HG02588 (cell line): Measurements from ENCODE around the gene PIEZO2.

Experiments
- ATAC-seq: cut with Tn5 transposase; IDR thresholded peaks from one replicate; pipeline ENCODE4 v1.9.1; 2021; ENCODE audit warnings: mild to moderate bottlenecking, moderate library complexity; ENCODE audit not compliant: unreplicated experiment

PIEZO2 gene

DNA sequence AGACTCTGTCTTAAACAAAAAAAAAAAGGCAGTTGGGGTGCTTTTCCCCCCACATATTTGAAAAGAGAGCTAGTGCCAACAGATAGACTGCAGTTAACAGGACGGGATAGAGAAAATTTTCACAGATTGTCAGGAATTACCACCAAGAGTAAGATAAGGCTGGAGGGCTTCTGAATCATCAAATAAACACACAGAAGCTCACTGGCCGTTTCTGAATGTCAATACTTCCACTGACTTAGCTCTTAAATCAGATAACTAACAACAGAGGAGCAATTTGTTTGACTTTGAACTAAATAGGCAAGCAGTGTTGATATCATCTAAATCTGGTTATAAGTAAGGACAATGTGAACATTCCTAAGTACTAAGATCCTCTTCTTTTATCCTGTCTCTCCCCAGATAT is 34.7 kb downstream of the PIEZO2 start:
- ATAC-seq, result no peak

DNA sequence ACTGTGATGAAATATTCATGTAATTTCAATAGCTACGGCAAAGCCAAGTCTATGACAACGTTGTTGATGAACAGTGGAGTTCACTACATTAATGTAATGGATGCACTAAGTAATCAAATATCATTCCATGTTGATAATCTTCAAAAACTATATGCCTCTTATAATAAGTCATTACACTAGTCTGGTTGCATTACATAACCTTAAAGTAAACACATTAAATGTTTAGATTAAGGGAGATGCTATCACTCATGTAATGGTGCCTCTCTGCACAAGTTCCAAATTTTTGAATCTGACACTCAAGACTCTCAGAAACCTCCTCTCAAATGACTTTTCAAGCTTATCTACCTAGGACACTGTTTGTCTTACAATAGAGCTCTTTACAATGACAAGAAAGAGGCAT is 35.4 kb downstream of the PIEZO2 start:
- ATAC-seq, result no peak

DNA sequence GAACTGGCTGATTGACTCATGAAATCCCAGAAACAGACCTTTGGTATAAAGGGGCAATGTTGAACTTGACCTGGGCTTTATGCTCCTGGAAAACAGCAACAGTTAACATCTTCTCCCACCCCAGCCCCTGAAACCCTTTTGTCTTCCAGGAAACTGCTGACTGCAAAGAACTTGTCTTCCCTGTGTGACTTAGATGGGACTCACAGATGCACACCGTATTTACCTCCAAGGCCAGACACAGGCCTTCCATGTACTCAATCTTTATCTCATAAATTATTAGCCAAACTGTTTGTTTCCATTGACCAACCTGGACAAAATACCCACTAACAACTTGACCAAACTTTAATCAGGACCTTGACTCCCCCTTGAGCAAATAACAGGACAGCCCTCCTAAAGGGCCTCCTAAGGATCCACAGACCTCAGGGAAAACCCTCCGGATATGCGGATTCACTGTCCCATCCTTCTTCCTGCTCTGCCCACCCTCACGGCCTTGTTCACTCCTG is 36.3 kb downstream of the PIEZO2 start:
- no peak for ATAC-seq

DNA sequence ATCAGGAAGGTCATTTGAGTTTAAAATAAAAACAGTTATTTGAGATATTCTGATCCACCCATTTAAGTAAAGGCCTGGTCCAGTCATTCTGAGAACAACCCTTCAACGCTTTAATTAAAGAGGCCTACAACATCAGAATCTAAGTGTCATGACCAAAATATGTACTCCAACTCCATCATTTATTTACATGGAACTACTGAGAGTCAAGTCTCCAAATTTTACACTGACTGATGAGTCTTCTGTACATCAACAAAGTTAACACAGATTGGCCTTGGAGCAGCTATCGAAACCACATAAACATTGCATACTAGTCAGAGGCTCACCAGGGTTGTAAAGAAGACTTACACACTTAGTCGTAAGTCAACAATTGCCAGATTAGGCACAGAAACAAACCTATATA is 37.1 kb downstream of the PIEZO2 start:
- ATAC-seq, result no peak

DNA sequence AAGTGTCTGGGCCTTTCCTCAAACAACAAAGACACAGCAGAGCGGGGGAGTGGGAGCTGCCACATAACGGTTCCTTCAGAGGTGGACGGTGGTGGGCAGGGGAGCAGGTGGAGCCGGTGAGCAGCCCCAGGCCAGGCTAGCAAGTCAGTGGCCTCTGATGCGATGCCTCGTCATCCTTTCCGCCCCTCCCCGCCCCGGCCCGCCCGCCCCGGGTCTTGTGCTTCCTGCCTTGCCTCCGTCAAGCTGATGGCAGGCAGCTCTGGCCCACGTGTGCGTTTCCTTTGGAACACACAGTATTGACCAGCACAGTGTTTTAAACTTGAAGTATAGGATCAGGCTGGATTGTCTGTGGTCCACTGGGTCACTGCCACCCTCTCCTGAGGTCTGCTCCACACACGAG is 38.9 kb downstream of the PIEZO2 start:
- ATAC-seq, result no peak

DNA sequence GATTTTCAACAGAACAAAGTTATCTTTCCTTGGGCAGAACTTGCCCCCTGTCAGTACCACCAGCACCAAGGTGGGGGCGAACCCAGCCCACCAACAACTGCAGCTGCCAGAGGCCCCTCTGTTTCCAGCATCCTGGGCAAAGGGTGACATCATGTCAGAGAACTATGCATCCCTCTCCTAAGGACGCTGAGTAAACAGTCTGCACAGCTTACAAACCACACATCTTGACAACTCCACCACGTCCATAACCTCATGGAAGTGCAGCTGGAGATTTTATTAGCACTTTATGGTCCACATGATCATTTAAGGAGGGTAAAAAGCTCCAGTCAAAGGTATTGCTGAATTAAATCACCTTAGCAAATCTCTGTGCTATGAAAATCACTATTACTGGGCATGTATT is 40.4 kb downstream of the PIEZO2 start:
- ATAC-seq, result no peak

DNA sequence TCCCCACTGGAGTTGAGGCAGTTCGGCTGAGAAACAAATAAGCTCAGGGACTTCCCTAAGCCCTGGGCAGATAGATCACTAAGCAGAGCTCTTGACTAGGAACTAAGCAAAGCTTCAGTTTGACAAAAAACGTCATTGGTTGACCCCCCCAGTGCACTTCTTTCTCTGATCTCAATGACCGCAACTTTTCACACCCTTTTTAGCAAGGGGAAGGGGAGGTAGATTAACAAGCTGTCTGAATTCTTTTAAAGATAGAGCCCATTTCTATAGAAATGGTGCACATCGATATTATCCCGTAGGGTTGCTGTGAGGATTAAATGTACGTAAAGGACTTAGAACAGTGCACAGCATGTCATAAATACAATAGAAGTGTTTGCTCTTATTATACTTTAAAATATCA is 42.5 kb downstream of the PIEZO2 start:
- no peak for ATAC-seq

DNA sequence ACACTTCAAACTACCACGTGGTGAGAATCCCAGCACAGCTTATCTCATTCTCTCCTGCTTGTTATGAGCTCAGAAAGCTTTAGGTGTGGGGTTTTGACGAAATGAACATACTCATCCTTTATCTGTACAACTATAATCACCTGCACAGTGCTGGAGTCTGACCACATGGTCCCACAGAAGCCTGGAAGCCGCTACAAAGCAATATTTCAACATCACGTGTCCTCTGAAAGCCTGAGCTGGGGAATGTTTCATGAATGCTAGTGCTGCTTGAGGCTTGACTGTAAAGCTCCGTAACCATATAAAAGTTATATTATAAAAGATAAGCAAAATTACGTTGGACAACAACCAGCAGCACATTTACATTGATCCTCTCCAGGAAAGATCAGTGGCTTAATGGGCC is 43.9 kb downstream of the PIEZO2 start:
- no peak for ATAC-seq

DNA sequence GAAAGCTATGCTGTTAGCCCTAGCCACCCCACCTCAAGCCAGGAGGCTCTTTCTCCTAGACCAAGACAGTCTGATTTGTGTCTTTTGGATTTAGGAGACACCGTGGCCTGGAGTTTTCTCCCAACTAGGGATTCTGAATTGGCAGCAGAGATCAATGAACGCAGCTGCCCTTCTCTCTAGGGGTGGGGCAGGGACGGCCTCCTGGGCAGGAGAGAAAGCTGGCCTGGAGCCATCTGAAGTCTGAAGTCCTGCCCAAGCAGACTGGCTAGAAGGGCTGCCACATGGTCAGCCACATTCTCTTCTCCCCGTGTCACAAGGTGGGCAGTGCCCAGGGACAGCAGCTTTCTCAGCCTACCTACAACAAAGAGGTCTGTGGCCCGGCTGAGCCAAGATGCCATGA is 45.1 kb downstream of the PIEZO2 start:
- no peak for ATAC-seq

DNA sequence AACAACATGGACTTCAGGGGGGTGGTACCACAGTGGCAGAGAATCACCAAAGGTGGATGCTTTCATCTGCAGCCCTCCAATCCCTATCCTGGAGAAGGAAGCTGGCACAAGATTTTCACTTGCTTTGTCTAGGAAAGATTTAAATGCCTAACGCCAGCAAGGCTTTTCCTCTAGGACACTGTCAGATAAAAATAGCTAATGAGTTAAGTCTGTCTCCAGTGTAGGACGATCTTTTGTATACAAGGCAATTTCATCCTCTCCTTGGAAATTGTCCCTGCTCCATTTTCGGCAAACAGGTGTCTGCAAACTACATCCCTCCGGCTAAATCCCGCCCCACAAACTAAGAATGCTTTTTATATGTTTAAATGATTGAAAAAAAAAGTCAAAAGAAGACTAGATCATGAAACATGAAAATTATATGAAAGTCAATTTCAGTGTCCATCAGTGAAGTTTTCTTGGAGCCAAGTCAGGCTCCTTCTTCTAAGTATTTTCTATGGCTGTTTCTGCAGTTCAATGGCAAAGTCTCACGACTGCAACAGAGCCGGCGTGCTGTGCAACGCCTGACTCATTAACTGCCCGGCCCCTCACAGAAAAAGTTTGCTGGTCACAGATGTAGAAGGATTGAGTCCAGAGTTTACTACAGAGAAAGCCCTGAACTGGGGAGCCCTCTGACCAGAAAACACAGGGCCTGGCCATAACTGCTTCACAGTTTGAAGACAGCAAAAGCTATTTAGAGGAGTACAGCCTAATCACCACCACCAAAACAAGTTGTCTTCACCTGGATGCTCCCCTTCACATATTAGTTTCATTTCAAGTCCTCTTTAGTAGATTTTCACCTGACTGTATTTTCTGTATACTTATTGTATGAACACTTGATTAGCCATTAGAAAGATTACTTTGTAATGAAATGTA is 52.3 kb downstream of the PIEZO2 start:
- no peak for ATAC-seq

DNA sequence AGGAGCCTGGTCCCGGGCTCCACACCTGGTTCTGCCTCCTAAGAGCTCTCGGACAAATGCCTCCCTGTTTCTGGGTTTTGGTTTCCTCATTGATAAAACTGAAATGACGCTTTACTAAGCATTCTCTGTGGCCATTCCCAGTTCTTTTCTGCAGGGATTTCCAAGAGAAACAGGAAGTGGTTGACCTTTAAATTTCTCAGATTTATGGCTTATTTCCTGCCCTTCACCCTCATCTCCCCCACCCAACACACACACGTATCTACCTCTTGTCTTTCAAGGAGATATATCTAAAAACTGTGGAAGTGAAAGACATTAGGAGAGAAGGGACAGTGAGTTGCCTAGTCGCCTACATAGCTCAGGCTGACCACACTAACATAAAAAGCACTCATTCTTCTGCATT is 53.0 kb downstream of the PIEZO2 start:
- no peak for ATAC-seq

DNA sequence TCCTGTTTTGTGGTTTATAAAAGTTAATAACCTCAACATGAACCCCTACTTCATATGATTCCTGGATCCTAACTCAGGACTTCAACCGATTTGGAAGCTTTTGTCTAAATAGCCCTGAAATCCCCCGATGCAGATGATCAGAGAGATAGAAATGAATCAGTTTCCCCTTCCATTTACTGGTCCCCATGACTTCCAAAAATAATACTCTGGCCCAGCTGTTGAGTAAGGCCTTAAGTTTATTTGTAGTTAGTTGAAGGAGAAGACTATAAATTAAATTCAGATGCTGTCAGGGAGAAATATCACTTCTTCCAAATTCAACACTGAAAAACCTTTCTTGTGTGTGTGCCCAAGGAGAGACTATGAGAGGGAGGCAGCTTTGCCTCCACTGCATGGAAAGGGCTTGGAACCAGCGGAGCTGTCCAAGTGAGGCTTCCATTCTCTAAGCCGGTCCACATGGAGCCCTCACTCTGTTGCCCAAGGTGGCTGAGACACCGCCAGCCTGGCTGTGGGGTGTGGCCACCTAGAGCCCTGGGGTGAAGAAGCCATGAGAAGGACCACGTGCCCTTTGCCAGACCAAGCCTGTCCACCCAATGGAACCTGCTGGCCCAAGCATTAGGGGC is 53.6 kb downstream of the PIEZO2 start:
- ATAC-seq, result no peak

DNA sequence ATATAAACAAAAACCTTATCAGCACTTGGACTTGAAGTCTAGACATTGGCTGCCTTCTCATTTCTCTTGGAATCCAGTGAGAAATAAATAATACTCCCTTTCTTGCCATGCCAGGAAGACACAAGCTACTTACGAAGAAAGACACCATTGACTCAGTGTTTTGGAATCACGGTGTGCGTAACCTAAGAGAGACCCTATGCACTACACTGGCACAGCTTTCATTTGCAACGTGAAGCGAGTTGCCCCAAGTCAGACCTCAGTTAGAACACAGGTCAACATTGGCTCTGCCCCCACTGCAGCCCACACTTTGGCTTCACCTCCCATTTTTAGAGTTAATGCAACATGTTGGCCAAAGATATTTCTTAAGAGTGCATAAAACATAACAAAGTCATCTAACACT is 54.2 kb downstream of the PIEZO2 start:
- ATAC-seq, result no peak

DNA sequence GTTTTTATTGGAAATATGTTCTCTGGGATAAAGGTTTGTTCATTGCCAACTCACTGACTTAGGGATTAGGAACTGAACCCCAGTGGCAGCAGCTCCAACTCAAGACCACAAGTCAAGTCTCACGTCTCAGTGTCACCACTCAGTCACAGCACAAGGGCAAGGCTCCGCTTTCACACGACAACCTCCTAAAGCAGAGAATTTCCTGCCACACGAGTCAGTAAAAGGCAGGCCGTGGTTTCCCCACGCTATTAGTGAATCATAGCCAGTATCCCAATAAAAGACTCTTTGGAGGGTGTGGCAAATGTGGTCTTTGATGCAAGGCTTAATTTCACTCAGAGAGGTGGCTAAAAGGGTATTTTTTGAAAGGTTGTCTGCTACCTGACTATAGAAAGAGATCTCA is 57.6 kb downstream of the PIEZO2 start:
- no peak for ATAC-seq

DNA sequence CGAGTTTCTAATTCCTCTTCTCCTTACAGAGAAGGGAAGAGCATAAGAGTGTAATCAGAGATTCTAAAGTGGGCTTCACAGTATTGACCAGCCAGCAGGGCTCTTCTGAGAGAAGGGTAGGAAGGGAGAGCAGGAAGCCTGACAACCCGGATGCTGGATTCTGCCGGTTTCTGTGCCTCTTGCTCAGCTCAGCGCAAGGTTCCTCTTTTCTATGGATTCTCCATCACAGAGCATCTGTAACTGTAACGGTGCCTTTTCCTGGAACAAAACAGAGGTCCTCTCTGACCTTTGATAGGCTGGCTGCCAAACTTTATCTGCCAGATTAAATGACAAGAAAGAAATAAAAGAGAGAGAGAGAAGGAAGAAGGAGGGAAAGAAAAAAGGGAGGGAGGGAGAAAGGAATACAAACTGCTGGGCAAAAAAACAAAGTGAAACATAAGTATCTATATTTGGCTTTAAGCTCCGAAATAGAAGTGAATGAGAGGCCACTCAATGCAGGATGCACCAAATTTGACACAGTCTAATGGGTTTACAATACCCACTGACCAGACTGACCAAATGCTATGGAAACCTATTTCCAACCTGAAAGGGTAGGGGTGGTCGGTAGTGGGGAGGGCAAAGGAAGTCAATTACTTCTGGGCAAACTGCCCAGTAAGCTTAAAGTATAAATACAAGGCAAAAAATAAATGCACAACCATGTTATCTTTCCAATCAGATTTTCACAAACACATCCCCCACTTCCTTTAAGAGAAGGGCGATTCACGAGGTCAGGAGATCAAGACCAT is 59.2 kb downstream of the PIEZO2 start:
- no peak for ATAC-seq

DNA sequence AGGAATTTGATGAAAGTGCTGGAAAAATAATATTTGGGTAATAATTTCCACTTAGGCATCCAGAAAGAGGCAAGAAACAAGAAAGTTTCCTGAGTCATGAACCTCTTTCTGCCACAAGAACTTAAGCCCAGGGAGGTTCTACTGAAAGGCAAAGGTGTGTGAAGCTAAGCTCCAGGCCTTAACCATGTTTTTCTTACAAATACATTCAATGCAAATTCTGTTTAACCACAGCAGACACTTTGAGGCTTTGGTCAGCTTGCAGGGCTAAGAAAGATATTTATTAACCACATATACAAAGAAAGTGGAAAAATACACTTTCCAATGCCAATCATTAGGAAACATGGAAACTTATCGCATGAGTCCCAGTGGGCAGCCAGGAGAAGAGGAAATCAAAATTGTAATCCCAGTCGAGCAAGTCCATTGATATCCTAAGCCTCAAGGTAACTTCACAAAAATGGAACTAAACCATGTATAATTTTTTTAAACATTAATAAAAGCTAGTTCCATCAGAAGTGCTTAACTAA is 68.3 kb downstream of the PIEZO2 start:
- no peak for ATAC-seq

DNA sequence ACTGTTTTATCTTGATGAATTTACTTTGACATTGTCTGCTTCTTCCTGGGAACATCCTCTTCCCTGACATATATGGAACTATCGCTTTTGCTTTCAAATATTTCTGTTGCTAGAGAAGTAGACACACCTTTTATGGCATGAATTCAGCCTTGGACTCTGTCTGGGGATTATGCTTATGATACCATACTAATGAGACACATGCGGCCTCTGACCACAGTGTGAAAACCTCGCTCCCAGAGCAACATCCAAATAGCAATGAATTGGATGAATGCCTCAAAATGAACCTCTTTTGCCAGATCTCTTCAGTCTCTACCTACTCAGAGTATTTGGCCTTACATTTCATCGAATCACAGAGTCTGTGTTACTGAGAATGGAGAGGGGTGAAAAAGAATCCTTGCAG is 70.9 kb downstream of the PIEZO2 start:
- ATAC-seq, result no peak

DNA sequence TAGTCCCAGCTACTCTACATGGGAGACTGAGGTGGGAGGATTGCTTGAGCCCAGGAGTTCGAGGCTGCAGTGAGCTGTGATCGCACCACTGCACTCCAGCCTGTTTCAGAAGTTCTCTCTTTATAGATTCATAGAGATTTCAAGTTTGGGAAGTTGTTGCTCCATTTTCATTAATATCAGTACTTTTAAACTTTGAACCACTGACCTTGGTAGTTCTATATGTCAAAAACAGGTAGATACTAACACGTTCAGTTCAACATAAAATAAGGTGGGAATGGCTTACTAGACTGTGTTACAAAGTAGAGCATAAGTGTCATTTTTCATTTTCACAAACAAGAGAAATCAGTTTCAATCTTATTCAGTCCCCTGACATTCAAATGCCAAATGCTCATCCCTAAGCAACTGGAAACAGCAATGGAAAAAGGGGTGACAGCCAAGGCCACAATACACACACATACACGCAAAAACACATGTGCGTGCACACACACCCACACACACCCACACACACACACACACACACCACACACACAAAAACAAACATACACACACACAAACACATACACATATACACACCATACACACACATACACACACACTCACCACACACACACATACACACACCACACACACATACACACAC is 71.7 kb downstream of the PIEZO2 start:
- ATAC-seq, result no peak

DNA sequence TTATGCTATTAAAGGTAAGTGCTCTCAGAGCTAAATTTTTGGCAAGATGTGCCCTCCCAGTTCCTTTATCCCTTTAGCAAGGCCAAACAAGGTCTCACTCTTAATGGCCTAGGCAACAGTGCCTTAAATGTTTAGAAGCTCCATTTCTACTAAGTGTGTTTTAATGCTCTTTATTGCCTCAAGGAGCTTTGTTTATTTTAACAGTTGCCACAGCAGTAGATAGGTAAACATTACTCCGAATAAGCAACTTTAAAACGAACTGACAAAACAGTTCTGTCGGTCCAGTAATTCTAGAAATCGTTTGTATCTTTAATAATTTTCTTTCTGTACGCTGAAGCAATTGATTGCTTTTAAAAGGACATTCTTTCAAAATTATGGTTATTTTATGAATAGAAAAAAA is 74.5 kb downstream of the PIEZO2 start:
- ATAC-seq, result no peak

DNA sequence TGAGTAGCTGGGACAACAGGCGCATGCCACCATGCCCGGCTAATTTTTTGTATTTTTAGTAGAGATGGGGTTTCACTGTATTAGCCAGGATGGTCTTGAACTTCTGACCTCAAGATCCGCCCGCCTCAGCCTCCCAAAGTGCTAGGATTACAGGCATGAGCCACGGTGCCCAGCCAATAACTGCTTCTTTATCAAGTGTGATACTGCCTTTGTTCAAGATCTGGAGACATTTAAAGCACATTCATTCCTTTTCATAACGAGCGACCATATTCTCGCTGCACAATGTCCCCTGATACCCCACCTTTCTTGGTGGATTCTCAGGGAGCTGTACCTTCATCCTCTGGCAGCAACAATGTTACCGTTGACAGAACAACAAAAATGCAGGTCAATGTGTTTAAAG is 75.4 kb downstream of the PIEZO2 start:
- no peak for ATAC-seq

DNA sequence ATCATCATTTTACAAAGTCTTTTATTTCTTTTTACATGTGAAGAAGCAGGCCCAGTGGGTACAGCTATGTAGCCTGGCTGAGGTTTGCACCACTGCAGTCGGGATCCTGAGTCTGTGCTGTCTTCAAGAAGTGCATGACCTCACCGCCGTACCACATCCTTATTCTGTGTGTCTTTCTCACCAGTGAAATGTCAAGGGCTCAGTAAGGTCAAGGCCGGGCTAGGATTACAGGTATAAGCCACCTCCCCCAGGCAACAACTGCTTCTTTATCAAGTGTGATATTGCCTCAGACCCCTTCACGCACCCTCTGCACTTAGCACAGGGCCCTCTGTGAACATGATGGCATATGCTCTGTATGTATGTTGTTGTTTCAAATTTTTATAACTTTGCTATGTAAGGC is 76.7 kb downstream of the PIEZO2 start:
- ATAC-seq, result no peak
